ENCODE results near the gene SNX32. TPM values are rescaled to one million over a fixed set of nuclear protein-coding genes. Genes with fewer than 3 reads are reported as not detected.

SNX32 gene
- polyA plus RNA-seq, 10 donors: 0.64 to 2.3 (median 1.6) TPM

GRCh38 chr11:65898656-65899355 is 65.0 kb downstream of the SNX32 start:
- no peak for DNase-seq

DNA sequence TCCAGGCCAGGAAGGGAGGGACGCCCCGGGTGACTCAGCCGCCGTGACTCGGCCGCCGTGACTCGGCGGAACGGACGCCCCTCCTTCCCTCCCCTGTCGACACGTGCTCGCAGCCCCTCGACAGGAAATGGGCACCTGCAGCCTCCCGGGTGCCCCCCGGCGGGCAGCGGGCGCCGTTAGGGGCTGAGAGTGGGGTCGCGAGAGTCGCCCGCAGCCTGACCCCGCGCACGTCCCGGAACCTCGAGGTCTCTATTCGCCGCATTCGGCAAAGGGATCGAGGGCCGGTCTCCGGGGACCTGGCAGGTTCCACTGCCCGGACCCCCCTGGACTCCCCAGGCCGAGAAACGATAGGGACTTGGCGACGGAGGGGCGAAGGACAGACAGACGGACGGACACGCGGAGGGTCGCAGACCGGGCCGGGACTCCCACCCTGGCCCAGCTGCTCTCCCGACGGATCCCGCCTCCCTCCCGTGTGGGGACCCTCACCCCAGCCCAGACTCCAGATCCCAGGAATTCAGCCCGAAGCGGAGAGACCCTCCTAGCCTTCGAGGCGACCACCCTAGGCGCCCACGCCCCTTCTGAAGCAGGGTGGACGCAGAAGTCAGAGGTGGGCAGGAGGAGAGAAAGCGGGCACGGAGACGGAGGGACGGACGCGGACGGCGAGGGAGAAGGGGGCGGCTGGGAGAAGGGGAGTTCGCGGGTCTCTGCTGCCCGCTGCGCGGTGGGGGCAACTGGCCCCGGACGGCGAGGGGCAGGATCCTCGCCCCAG is 65.8 kb downstream of the SNX32 start:
- peak in 1 of 3 donors; percentile 60 for DNase-seq

- DNase-seq: peak; percentile 51 to 88 (median 78)
Observed at GRCh38 chr11:65900125-65900898, 66.5 kb downstream of the SNX32 start, which contains the start of gene FOSL1. TSS of gene FOSL1 (minus strand) at chr11:65900388. CDS start at chr11:65900339, 49 bp downstream.

DNA sequence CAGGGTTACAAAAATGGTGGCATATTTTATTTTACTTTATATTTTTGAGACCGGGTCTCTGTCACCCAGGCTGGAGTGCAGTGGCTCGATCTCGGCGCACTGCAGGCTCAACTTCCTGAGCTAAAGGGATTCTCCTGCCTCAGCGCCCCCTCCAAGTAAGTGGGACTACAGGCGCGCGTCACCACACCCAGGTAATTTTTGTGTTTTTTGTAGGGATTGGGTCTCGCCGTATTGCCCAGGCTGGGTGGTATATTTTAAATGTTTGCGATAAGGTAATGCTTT is 67.1 kb downstream of the SNX32 start:
- no peak for DNase-seq

GRCh38 chr11:65903068-65903481 is 69.3 kb downstream of the SNX32 start:
- DNase-seq: peak in 1 of 3 donors; percentile 84

Other genes with a start within 250 kb of the SNX32 start
- 1 to 10 TPM in 6 of 10 donors, under 1 TPM in 4; 0.33 to 2.7 (median 1.1) TPM for gene KCNK7, start 238.2 kb upstream of the SNX32 start, polyA plus RNA-seq (ENCODE audit: insufficient read length in 10 of 10)
- 10 to 100 TPM; 21.8 to 34.2 (median 26.6) TPM for gene MAP3K11, start 219.7 kb upstream of the SNX32 start, polyA plus RNA-seq (ENCODE audit: insufficient read length in 10 of 10)
- gene PCNX3, start 218.2 kb upstream of the SNX32 start, polyA plus RNA-seq (ENCODE audit: insufficient read length in 10 of 10): 10 to 100 TPM; 12.6 to 23.6 (median 17.5) TPM
- gene SIPA1, start 195.9 kb upstream of the SNX32 start, polyA plus RNA-seq (ENCODE audit: insufficient read length in 10 of 10): 10 to 100 TPM; 24.4 to 44.3 (median 36.2) TPM
- gene RELA, start 171.0 kb upstream of the SNX32 start, polyA plus RNA-seq (ENCODE audit: insufficient read length in 10 of 10): 10 to 100 TPM; 38.3 to 47.3 (median 42.1) TPM
- gene KAT5, start 121.7 kb upstream of the SNX32 start, polyA plus RNA-seq (ENCODE audit: insufficient read length in 10 of 10): 10 to 100 TPM; 29.1 to 39.6 (median 34.4) TPM
- 10 to 100 TPM; 20.0 to 30.6 (median 25.3) TPM for gene RNASEH2C, start 113.2 kb upstream of the SNX32 start, polyA plus RNA-seq (ENCODE audit: insufficient read length in 10 of 10)
- gene AP5B1, start 53.0 kb upstream of the SNX32 start, polyA plus RNA-seq (ENCODE audit: insufficient read length in 10 of 10): 1 to 10 TPM; 1.4 to 3.0 (median 2.2) TPM
- gene OVOL1, start 46.9 kb upstream of the SNX32 start, polyA plus RNA-seq (ENCODE audit: insufficient read length in 10 of 10): 1 to 10 TPM in 1 of 10 donors, under 1 TPM in 1, not detected in 8; 0.31 to 1.2 TPM
- gene CFL1, start 24.2 kb downstream of the SNX32 start, polyA plus RNA-seq (ENCODE audit: insufficient read length in 10 of 10): 100 to 1,000 TPM; 475 to 750 (median 627) TPM
- gene MUS81, start 26.5 kb downstream of the SNX32 start, polyA plus RNA-seq (ENCODE audit: insufficient read length in 10 of 10): 10 to 100 TPM; 31.7 to 60.8 (median 41.9) TPM
- 100 to 1,000 TPM in 5 of 10 donors, 10 to 100 TPM in 5; 83.5 to 137 (median 101) TPM for gene EFEMP2, start 38.8 kb downstream of the SNX32 start, polyA plus RNA-seq (ENCODE audit: insufficient read length in 10 of 10)
- 1 to 10 TPM in 4 of 10 donors, under 1 TPM in 5, not detected in 1; 0.69 to 2.9 (median 0.98) TPM for gene CTSW, start 45.9 kb downstream of the SNX32 start, polyA plus RNA-seq (ENCODE audit: insufficient read length in 10 of 10)
- 10 to 100 TPM; 57.3 to 68.8 (median 61.7) TPM for gene FIBP, start 54.5 kb downstream of the SNX32 start, polyA plus RNA-seq (ENCODE audit: insufficient read length in 10 of 10)
- 10 to 100 TPM in 8 of 10 donors, 1 to 10 TPM in 2; 9.2 to 24.8 (median 12.6) TPM for gene CCDC85B, start 56.7 kb downstream of the SNX32 start, polyA plus RNA-seq (ENCODE audit: insufficient read length in 10 of 10)
- gene FOSL1, start 66.4 kb downstream of the SNX32 start, polyA plus RNA-seq (ENCODE audit: insufficient read length in 10 of 10): under 1 TPM in 6 of 10 donors, not detected in 4; 0.22 to 0.64 (median 0.29) TPM
- gene C11orf68, start 85.1 kb downstream of the SNX32 start, polyA plus RNA-seq (ENCODE audit: insufficient read length in 10 of 10): 10 to 100 TPM; 27.2 to 39.2 (median 32.0) TPM
- 100 to 1,000 TPM in 2 of 10 donors, 10 to 100 TPM in 8; 46.8 to 108 (median 66.1) TPM for gene DRAP1, start 85.5 kb downstream of the SNX32 start, polyA plus RNA-seq (ENCODE audit: insufficient read length in 10 of 10)
- gene TSGA10IP, start 111.5 kb downstream of the SNX32 start, polyA plus RNA-seq (ENCODE audit: insufficient read length in 10 of 10): under 1 TPM in 2 of 10 donors, not detected in 8; 0.25 to 0.40 TPM
- gene SART1, start 127.8 kb downstream of the SNX32 start, polyA plus RNA-seq (ENCODE audit: insufficient read length in 10 of 10): 10 to 100 TPM; 30.7 to 42.6 (median 36.7) TPM
- gene EIF1AD, start 168.2 kb downstream of the SNX32 start, polyA plus RNA-seq (ENCODE audit: insufficient read length in 10 of 10): 10 to 100 TPM; 14.0 to 23.0 (median 18.6) TPM
- gene BANF1, start 168.5 kb downstream of the SNX32 start, polyA plus RNA-seq (ENCODE audit: insufficient read length in 10 of 10): 100 to 1,000 TPM; 199 to 250 (median 215) TPM
- gene CST6, start 178.0 kb downstream of the SNX32 start, polyA plus RNA-seq (ENCODE audit: insufficient read length in 10 of 10): not detected
- under 1 TPM in 6 of 10 donors, not detected in 4; 0.10 to 0.26 (median 0.22) TPM for gene CATSPER1, start 192.5 kb downstream of the SNX32 start, polyA plus RNA-seq (ENCODE audit: insufficient read length in 10 of 10)
- gene GAL3ST3, start 215.2 kb downstream of the SNX32 start, polyA plus RNA-seq (ENCODE audit: insufficient read length in 10 of 10): 1 to 10 TPM in 2 of 10 donors, under 1 TPM in 8; 0.22 to 1.1 (median 0.57) TPM
- gene SF3B2, start 218.4 kb downstream of the SNX32 start, polyA plus RNA-seq (ENCODE audit: insufficient read length in 10 of 10): 100 to 1,000 TPM; 119 to 163 (median 138) TPM
- 10 to 100 TPM; 29.6 to 34.8 (median 32.6) TPM for gene PACS1, start 236.3 kb downstream of the SNX32 start, polyA plus RNA-seq (ENCODE audit: insufficient read length in 10 of 10)